CD4-positive, alpha-beta T cell treated with Interleukin-10 for 1 hour (primary cell): Measurements from ENCODE around the gene ACSF3.

Experiments
- DNase-seq: peaks from one replicate; pipeline ENCODE4 v3.0.0-alpha.2; 2020

Gene ACSF3

GRCh38 chr16:89113661-89114060, 20.0 kb downstream of the ACSF3 start:
- no peak for DNase-seq

- no peak for DNase-seq
Observed at GRCh38 chr16:89114159-89114981, 20.7 kb downstream of the ACSF3 start.

- peak; percentile 94 for DNase-seq
Observed at GRCh38 chr16:89115216-89115861, 21.7 kb downstream of the ACSF3 start.

- no peak for DNase-seq
Observed at GRCh38 chr16:89116341-89117226, 22.9 kb downstream of the ACSF3 start.

DNA sequence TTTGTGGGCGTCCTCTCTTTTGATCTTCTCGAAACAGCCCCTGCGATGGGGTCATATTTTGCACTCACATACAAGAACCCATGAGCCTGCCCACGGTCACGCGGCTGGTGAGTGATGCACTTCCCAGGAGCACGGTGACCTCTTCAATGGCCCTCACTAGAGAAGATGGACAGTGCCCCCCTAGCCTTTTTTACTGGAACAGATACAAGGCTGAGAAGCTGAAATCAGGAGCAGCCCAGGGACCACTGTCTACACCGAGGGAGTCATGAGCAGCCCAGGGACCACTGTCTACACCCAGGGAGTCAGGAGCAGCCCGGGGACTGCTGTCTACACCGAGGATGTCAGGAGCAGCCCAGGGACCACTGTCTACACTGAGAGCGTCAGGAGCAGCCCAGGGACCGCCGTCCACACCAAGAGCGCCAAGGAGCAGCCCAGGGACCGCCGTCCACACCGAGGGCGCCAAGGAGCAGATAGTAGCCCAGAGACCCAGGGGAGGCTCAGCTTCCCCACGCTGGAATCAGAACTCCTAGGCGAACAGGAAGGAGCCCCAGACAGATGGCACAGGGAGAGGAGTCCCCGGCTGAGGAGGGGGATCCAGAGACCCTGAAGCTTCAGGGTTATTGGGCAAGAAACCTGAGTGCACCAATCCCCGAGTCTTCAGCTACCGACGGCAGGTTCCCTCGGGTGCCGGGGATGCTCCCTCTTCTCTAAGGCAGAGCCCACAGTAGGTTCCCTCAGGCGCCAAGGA, 23.7 kb downstream of the ACSF3 start:
- no peak for DNase-seq

DNA sequence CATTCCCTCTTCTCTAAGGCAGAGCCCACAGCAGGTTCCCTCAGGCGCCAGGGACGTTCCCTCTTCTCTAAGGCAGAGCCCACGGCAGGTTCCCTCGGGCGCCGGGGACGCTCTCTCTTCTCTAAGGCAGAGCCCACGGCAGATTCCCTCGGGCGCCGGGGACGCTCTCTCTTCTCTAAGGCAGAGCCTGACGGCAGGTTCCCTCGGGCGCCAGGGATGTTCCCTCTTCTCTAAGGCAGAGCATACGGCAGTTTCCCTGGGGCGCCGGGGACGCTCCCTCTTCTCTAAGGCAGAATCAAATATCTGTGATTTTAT, 24.3 kb downstream of the ACSF3 start:
- DNase-seq = no peak

DNA sequence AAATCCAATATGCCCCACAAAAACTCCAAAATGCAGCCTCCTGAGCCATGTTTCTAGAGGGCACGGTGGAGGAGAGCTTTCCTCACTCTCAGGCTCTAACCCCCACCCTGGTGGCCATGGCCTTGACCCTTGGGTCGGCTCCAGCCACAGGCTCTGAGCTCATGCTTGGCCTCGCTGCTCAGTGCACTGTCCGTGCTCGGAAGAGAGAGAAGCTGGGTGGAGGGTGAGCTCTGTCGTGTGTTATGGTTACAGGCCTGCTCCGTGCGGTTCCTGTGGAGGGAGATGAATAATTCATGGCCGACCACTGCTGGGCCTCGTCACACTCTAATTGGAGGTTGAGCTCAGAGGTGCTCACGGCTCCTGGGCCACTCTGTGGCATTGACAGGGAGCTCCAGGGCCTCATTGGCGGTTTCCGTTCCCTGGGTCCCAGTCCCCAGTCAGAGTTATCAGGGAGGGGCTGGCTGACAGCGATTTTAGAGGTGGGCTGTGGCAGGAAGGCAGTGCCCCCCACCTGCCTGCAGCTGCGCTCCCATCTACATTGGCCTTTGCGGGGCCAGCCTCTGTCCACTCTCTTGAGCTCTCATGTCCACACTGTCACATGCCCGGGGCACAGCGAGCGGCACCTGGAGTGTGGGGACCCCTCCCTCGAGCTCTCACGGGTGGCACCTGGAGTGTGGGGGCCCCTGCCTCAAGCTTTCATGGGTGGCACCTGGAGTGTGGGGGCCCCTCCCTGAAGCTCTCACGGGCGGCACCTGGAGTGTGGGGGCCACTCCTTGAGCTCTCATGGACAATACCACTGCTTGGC, 24.9 kb downstream of the ACSF3 start:
- no peak for DNase-seq

DNA sequence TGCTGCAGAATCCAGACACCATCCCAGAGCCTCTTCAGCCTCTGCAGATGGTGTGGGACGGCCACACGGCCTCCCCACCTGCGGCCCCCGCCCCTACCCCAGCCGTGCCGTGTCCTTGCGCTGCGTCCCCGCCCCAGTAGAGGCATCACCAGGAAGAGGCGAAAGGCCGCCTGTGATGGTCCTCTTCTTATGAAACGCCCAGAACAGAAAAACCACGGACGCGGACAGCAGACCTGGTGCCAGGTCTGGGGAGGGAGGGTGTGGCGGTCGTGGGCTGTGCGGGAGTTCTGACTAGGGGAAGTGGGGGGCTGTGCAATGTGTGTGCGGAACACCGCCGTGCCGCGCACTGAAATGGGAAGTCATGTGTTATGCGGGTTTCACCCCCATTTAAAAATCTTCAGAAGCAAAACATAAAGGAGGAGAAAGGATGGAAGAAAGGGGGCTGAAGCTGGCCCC, 25.5 kb downstream of the ACSF3 start:
- no peak for DNase-seq

DNA sequence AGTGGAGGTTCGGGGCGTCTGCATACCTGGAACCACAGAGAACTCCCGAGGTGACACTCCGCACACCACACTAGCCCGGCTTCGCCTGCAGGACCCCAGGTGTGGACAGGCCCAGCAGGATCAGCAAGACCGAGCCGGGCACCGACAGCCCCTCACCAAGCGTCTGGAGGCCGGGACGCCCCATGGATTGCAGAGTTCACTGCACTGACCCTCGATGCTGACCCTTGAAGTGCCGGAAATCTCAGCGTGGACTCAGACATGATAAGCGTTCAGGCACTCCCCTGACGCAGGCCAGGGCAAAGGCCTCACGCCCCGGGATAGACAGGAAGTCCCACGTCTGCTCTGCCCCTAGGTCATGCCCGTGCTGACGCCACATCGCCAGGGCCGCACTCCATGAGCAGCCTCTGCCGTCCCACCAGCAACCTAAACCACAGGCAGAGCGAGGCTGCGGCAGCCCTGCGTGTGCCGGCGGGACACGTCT, 26.0 kb downstream of the ACSF3 start:
- DNase-seq = no peak

DNA sequence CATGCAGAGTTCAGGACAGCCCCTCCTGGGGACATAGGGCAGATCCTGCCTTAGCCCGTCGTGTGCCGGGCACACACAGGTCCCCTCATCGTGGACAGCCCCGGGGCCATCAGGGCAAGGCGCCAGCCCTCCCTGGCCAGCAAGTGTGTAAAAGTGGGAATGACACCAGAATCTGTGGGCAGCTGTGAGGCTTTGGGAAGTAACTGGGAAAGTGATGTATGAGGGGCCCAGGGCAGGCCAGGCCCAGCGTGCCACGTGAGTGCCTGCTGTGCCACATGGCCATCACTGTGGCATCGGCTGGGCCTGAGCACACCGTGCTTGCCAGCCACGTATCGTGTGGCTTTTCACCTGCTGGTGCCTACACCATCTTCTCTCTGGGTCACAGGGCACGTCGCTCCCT, 26.6 kb downstream of the ACSF3 start:
- DNase-seq = no peak

DNA sequence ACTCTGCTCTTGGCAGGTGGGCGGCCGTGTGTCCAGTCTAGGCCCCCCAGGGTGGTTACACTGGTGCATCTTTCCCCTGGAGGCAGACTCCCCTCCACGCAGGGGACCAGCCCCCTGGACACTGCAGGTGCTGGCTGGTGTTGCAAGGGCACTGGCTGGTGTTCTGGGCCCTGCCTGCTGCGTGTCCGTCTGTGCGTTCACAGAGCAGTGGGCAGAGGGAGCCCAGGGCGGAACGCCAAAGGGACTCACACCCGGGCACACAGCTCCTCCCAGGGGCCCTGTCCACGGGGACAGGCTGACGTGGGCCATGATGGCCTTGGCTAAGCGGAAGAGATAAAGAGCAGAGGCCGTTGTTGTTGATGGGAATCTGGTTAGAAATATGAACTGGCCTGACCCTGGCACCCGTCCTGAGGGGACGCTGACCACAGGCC, 27.3 kb downstream of the ACSF3 start:
- no peak for DNase-seq

DNA sequence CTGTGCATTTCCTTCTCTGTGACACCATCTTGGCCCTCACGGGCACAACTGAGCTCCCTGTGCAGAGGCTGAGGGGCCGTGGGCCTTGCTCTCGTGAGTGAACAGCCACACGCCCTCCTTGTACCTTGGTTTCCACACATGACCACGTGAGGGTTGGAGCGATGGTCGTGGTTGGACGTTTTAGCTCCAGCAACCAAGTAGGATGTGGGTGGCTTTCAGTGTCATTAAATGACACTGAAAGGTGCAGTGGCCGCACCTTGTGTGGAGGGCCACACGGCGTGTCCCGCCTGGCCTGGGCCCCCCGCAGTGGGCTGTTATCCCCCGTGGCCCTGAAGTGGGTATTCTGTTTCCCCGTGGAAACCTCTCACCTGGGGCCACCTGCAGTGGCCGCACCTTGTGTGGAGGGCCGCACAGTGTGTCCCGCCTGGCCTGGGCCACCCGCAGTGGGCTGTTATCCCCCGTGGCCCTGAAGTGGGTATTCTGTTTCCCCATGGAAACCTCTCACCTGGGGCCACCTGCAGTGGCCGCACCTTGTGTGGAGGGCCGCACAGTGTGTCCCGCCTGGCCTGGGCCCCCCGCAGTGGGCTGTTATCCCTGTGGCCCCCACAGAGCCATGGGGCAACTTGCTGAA, 28.2 kb downstream of the ACSF3 start:
- DNase-seq = no peak

- peak; percentile 74 for DNase-seq
Observed at GRCh38 chr16:89122322-89122851, 28.7 kb downstream of the ACSF3 start.

DNA sequence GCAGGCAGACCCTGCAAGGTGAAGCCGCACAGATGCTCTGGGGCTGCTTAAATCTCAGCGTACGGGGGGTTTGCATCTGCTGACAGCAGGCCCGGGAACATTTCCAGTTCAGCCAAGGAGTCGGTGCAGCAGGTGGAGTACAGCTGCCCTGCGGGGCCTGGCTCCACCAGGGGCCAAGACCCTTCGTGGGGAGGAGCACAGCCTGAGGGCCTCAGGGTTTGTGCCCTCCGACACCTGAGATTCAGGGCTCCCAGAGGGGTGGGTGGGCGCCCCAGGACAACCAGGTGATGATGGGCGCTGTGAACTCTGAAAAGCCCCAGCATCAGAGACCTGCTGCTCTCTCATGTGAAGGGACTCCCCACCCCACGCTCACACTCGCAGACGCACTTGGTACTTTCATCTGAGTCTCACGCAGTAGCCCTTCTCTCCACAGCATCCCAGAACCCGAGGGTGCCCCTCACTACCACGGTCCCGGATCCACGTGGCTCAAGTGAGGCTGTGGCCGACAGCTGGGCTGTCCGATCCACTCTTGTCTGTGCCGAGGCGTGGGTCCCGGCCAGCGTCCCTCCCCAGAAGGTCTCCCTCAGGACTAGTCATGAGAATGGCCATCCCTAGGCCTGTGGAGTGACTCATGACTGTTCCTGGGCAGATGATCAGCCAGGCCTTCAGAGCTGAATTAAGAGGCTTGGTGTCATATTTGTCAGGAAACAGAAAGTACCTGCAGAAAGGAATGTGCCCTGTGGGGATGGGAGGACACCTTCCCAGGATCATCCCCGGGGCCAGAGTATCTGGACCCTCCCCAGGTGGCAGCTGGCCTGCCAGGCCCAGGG, 29.6 kb downstream of the ACSF3 start:
- DNase-seq = no peak

DNA sequence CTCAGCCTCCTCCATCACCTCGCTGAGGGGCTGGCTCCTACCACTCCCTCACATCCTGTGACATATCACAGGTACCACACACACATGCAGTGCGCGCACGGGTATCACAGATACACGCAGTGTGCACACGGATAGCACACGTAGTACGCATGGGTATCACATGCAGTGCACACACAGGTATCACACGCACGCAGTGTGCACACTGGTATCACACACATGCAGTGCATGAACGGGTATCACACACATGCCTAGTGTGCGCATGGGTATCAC, 30.1 kb downstream of the ACSF3 start:
- no peak for DNase-seq

DNA sequence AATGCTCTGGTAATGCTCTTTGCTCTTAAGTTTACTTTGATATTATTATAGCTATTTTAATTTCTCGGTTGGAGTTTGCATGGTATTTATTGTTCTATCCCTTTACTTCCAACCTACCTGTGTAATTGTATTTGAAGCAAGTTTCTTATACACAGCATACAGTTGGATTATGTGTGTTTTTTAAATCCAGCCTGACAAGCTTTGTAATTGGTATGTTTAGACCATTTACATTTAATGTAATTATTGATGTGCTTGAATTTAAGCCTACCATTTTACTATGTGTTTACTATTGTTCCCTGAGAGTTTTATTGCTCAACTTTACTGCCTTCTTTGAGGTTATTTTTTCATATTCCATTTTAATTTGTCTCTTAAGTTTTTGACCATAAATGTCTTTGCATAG, 35.7 kb downstream of the ACSF3 start:
- DNase-seq = no peak

GRCh38 chr16:89130448-89130847, 36.8 kb downstream of the ACSF3 start:
- DNase-seq = no peak

DNA sequence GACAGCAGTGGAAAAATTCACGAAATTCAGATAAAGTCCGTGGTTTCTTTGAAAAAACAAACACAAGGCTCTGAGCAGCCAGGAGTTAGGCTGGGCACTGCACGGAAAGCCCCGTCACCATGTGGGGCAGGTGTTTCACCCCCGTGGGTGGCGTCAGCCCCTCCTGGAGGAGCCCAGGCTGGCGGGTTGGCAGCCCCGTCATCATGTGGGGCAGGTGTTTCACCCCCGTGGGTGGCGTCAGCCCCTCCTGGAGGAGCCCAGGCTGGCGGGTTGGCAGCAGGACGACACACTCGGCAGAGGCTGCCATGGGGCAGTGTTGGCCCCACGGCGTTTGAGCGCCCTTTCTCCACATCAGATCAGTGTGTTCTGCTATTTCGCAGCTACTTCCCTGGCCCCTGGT, 38.1 kb downstream of the ACSF3 start:
- DNase-seq = no peak

DNA sequence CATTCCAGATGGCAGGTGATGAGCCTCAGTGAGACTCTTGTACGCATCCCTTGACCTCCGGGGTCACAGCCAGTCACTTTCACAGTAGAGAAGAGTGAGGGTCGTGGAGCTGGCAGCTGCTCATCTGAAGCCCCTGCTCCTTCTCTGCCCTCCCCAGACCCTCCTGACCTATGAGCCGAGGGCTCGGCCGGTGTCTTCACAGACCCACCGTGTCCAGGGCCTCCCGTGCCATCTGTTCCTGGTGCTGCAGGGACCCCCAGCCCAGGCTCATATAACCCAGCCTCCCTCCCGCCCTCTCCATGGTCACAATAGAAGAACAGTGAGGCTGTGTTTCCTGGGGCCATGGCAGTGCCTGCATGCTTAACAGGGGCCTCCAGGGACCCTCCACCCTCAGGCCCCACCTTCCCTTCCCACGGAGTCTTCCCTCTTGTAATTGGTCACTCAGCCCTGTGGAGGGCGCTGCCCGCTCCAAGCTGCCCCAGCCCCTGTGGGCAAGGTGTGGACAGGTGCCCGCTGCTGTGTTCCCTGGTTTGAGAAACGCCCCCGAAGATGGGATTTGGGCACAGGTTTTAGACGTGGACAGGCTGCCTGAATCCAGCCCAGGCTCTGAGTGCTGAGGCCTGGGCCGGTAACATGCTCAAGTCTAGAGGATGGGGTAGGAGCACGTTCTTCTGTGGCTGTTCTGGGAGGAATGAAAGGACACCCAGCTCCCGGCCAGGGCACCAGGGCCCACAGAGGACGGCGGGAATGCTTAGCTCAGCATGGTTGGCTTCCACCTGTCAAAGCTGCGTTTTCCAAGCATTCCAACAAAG, 38.7 kb downstream of the ACSF3 start:
- DNase-seq = no peak
